Right lobe of liver (tissue), 4 donors: Measurements from ENCODE around the gene ANLN.

Experiments used
- CTCF ChIP-seq, 4 donors: fragments of 200-600 bp in 3 of 4; fragments of 450-650 bp in 1 of 4; IDR thresholded peaks; one replicate each; pipeline versions ENCODE4 v1.5.1 to v1.8.0; 2016 to 2022; ENCODE audit warnings: antibody characterized with exemption in 4 of 4, mild to moderate bottlenecking in 2 of 4
- POLR2A ChIP-seq: fragments of 450-650 bp; IDR thresholded peaks from one replicate; pipeline ENCODE4 v1.6.1; 2017; ENCODE audit warnings: antibody characterized with exemption, mild to moderate bottlenecking
- donor health status: DM: no; HTN: no; CAD: no.
- donor health status: DM: no; HTN: no; CAD: no.
- donor health status: DM: no; HTN: yes; CAD: no.

GRCh38 chr7:36370046-36370445, 19.6 kb upstream of the ANLN start:
- TF ChIP-seq CTCF (IDR thresholded peaks at IDR 0.05) (no peak), POLR2A (no peak)
